NB4 (cell line): Measurements from ENCODE around the gene RPN2.

ENCODE experiments used
- POLR2A ChIP-seq: IDR thresholded peaks from 2 replicates; pipeline ENCODE4 v1.6.1; 2011; ENCODE audit warnings: mild to moderate bottlenecking; ENCODE audit not compliant: insufficient read length; ENCODE audit errors: extremely low read depth
- TF ChIP-seq, protein P1 (sequence below): IDR thresholded peaks from one replicate; pipeline ENCODE4 v1.5.1; 2012; ENCODE audit warnings: low read depth, low read length

DNA sequence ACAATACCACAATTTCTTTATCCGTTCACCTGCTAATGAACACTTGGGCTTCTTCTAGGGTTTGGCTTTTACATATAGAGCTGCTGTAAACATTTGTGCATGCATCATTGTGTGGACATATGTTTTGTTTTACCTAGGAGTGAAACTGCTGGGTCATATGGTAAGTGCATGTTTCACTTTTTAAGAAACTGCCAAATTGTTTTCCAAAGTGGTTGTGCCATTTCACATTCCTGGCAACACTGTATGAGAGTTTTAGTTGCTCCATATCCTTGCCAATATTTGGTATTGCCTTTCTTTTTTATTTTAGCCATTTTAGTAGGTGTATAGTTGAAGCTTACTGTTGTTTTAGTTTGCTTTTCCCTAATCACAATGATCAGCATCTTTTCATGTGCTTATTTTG lies 14.1 kb upstream of the RPN2 start:
- TF ChIP-seq, protein P1, sequence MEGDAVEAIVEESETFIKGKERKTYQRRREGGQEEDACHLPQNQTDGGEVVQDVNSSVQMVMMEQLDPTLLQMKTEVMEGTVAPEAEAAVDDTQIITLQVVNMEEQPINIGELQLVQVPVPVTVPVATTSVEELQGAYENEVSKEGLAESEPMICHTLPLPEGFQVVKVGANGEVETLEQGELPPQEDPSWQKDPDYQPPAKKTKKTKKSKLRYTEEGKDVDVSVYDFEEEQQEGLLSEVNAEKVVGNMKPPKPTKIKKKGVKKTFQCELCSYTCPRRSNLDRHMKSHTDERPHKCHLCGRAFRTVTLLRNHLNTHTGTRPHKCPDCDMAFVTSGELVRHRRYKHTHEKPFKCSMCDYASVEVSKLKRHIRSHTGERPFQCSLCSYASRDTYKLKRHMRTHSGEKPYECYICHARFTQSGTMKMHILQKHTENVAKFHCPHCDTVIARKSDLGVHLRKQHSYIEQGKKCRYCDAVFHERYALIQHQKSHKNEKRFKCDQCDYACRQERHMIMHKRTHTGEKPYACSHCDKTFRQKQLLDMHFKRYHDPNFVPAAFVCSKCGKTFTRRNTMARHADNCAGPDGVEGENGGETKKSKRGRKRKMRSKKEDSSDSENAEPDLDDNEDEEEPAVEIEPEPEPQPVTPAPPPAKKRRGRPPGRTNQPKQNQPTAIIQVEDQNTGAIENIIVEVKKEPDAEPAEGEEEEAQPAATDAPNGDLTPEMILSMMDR = no peak
- TF ChIP-seq POLR2A = no peak
